ENCODE data around the gene UBE2F.

DNA sequence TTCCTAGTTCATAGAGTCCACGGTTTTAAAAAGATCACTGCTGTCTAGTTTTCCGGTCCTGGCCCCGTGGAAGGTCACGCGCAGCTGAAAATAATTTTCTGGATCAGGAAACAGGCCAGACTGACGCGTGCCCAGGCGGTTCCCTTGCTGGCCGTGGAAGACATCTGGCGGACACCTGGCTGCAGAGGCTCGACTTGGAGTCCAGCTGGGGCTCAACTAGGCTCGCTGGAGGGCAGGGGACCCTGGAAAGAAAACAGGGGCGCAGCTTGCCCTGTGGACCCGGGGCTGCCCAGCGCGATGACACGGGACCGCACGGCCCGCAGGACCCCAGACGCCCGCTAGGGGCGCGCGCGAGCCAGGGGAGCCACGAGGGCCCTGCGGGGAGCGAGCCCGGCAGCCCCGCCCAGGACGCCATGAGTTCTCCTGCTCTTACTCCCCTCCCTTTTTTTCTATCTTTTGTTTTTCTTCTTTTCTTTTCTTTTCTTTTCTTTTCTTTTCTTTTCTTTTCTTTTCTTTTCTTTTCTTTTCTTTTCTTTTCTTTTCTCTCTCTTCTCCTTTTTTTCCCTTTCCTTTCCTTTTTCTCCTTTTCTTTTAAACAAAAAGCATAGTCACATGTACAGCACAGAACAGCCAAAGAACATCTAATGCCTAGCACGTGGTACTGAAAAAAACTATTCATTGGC is 43.2 kb upstream of the UBE2F start:
- TF ChIP-seq, protein P1, sequence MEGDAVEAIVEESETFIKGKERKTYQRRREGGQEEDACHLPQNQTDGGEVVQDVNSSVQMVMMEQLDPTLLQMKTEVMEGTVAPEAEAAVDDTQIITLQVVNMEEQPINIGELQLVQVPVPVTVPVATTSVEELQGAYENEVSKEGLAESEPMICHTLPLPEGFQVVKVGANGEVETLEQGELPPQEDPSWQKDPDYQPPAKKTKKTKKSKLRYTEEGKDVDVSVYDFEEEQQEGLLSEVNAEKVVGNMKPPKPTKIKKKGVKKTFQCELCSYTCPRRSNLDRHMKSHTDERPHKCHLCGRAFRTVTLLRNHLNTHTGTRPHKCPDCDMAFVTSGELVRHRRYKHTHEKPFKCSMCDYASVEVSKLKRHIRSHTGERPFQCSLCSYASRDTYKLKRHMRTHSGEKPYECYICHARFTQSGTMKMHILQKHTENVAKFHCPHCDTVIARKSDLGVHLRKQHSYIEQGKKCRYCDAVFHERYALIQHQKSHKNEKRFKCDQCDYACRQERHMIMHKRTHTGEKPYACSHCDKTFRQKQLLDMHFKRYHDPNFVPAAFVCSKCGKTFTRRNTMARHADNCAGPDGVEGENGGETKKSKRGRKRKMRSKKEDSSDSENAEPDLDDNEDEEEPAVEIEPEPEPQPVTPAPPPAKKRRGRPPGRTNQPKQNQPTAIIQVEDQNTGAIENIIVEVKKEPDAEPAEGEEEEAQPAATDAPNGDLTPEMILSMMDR (conservative IDR thresholded peaks at IDR 0.05; ENCODE audit: low read length): peak; percentile 94
- TF ChIP-seq EZH2phosphoT487 (IDR thresholded peaks at IDR 0.05; ENCODE audit: borderline replicate concordance, low read depth, low read length): no peak
